Endothelial cell of umbilical vein (primary cell): ENCODE data around the gene UNC5A. TPM values are rescaled to one million over a fixed set of nuclear protein-coding genes. Genes with fewer than 3 reads are reported as not detected.

Source experiments
- BruUV-seq: library from RNA; stranded (reverse); fragments of 400-500 nt; replicated peaks from 2 replicates; lab custom pipeline; 2021; lab: Mats Ljungman, UMichigan
- CTCF ChIA-PET: fragments of 300-600, 350-600 bp; sonication (Branson Sonifier 250); formaldehyde crosslinking; loops from one replicate; lab custom pipeline; 2021; ENCODE audit warnings: antibody characterized with exemption, inconsistent platforms; lab: Charles Lee
- POLR2A ChIA-PET: fragments of 300-600, 350-600 bp; sonication (Branson Sonifier 250); formaldehyde crosslinking; loops from one replicate; lab custom pipeline; 2021; ENCODE audit warnings: antibody characterized with exemption, inconsistent platforms; lab: Charles Lee
- DNase-seq: peaks from one replicate; pipeline ENCODE4 v3.0.0-alpha.2; 2011; ENCODE audit warnings: low read depth, low spot score
- FAIRE-seq: peaks from 2 replicates; lab custom pipeline; 2011; peaks lifted over from hg19 to GRCh38; lab: Jason Lieb, UNC
- H2AFZ ChIP-seq: 2 replicates; pipeline ENCODE4 v1.6.0; 2012; ENCODE audit warnings: low read depth, low read length, control low read depth, inconsistent platforms
- H3K27ac ChIP-seq: 2 replicates; pipeline ENCODE4 v1.5.1; 2011; ENCODE audit warnings: low read depth, mild to moderate bottlenecking, control low read depth, low read length, moderate library complexity; ENCODE audit not compliant: insufficient read depth
- H3K27me3 ChIP-seq, 2 experiments: 2 replicates each; pipeline versions ENCODE4 v1.6.0 to v1.6.1; 2011; ENCODE audit warnings: low read length in 2 of 2, mixed read lengths in 1 of 2; ENCODE audit not compliant: control insufficient read depth in 2 of 2, insufficient read depth in 2 of 2
- H3K36me3 ChIP-seq, 2 experiments: 2 replicates in 1 of 2; 3 replicates in 1 of 2; pipeline ENCODE4 v1.5.1; 2011; ENCODE audit warnings: low read length in 2 of 2, mild to moderate bottlenecking in 1 of 2, moderate library complexity in 1 of 2; ENCODE audit not compliant: control insufficient read depth in 2 of 2, insufficient read depth in 2 of 2; ENCODE audit errors: extremely low read depth in 1 of 2
- H3K4me1 ChIP-seq: 3 replicates; pipeline ENCODE4 v1.5.1; 2011; ENCODE audit warnings: mild to moderate bottlenecking, low read length; ENCODE audit not compliant: control insufficient read depth, insufficient read depth; ENCODE audit errors: extremely low read depth
- H3K4me2 ChIP-seq: 2 replicates; pipeline ENCODE4 v1.6.1; 2011; ENCODE audit warnings: low read length, control low read depth, mixed read lengths; ENCODE audit not compliant: insufficient read depth
- H3K4me3 ChIP-seq, 3 experiments: fragments of 200-600 bp in 1 of 3; sonication (generic), shearing (Covaris generic) in 1 of 3; replicated peaks in 1 of 3; 2 replicates each; pipeline ENCODE4 v1.5.1; 2011 to 2016; ENCODE audit warnings: control low read depth in 3 of 3, low read length in 3 of 3, mild to moderate bottlenecking in 2 of 3, inconsistent platforms in 1 of 3, low read depth in 1 of 3, moderate library complexity in 1 of 3; ENCODE audit not compliant: insufficient read depth in 1 of 3
- H3K79me2 ChIP-seq: 2 replicates; pipeline ENCODE4 v1.6.0; 2012; ENCODE audit warnings: low read length, inconsistent platforms; ENCODE audit not compliant: control insufficient read depth, insufficient read depth
- H3K9ac ChIP-seq: replicated peaks from 2 replicates; pipeline ENCODE3; 2011; ENCODE audit warnings: low read length, control low read depth; ENCODE audit not compliant: insufficient read depth; ENCODE audit errors: extremely low read depth
- H3K9me1 ChIP-seq: replicated peaks from 3 replicates; pipeline ENCODE4 v1.6.0; 2011; ENCODE audit warnings: mild to moderate bottlenecking, low read length; ENCODE audit not compliant: control insufficient read depth, insufficient read depth; ENCODE audit errors: extremely low read depth
- H3K9me3 ChIP-seq: replicated peaks from 2 replicates; pipeline ENCODE4 v1.5.1; 2012; ENCODE audit warnings: low read length, inconsistent platforms; ENCODE audit not compliant: control insufficient read depth, insufficient read depth
- H4K20me1 ChIP-seq: replicated peaks from 2 replicates; pipeline ENCODE3; 2011; ENCODE audit warnings: mild to moderate bottlenecking, low read length; ENCODE audit not compliant: control insufficient read depth, insufficient read depth; ENCODE audit errors: extremely low read depth
- CTCF ChIP-seq, 2 donors: IDR thresholded peaks; 1 replicate in 1 of 2; 2 replicates in 1 of 2; pipeline ENCODE4 v1.5.1; 2011; ENCODE audit warnings: low read length in 2 of 2, mild to moderate bottlenecking in 2 of 2, moderate library complexity in 2 of 2, control low read depth in 1 of 2, inconsistent platforms in 1 of 2, low read depth in 1 of 2; ENCODE audit not compliant: insufficient read depth in 1 of 2; ENCODE audit errors: extremely low read depth in 1 of 2
- EZH2 ChIP-seq: IDR thresholded peaks from 2 replicates; pipeline ENCODE4 v1.6.1; 2012; ENCODE audit warnings: borderline replicate concordance, low read depth, mild to moderate bottlenecking, moderate library complexity, low read length, inconsistent platforms; ENCODE audit not compliant: severe bottlenecking
- FOS ChIP-seq: IDR thresholded peaks from 2 replicates; pipeline ENCODE4 v1.6.1; 2011; ENCODE audit warnings: mild to moderate bottlenecking, low read length, moderate library complexity, borderline replicate concordance; ENCODE audit not compliant: insufficient read depth
- GATA2 ChIP-seq: IDR thresholded peaks from 2 replicates; pipeline ENCODE4 v1.7.0; 2011; ENCODE audit warnings: low read depth, mild to moderate bottlenecking, moderate library complexity, mixed read lengths, low read length; ENCODE audit not compliant: insufficient read length, insufficient read depth
- JUN ChIP-seq: IDR thresholded peaks from 2 replicates; pipeline ENCODE4 v1.6.1; 2011; ENCODE audit warnings: borderline replicate concordance, low read depth; ENCODE audit not compliant: insufficient read length, insufficient read depth
- MAX ChIP-seq: IDR thresholded peaks from 2 replicates; pipeline ENCODE4 v1.6.1; 2011; ENCODE audit not compliant: insufficient read depth, insufficient read length
- MYC ChIP-seq: IDR thresholded peaks from one replicate; pipeline ENCODE4 v1.6.1; 2011; ENCODE audit warnings: mild to moderate bottlenecking, low read depth, low read length
- POLR2A ChIP-seq: IDR thresholded peaks from 2 replicates; pipeline ENCODE4 v1.6.1; 2012; ENCODE audit warnings: low read depth, mild to moderate bottlenecking, control low read depth, low read length
- POLR2AphosphoS5 ChIP-seq: IDR thresholded peaks from 2 replicates; pipeline ENCODE4 v1.6.1; 2012; ENCODE audit warnings: low read depth, mild to moderate bottlenecking, control low read depth, low read length, moderate library complexity; ENCODE audit not compliant: insufficient read depth
- dilution Hi-C: fragments of 300-500 bp; cut with MboI; formaldehyde crosslinking; loops from one replicate; pipeline ENCODE4 v1.15.0; 2019; ENCODE audit warnings: low sequenced_read_pairs; ENCODE audit not compliant: extremely low pct_ligation_motif_present
- intact Hi-C: fragments of 100-400 bp; cut with micrococcal nuclease; formaldehyde crosslinking; loops from one replicate; pipeline ENCODE4 v1.10.0; 2022
- polyA plus RNA-seq, 4 experiments: library from polyadenylated mRNA; depleted of rRNA in 3 of 4; stranded (reverse) in 3 of 4; unstranded in 1 of 4; fragments of >200 nt; gene quantifications; 2 replicates each; pipeline versions ENCODE4 v1.2.1 to v1.2.3, GENCODE V29; 2011 to 2012; ENCODE audit warnings: missing spikeins in 1 of 4
- total RNA-seq: library from RNA; stranded (reverse); gene quantifications from 2 replicates; pipeline ENCODE4 v1.2.3, GENCODE V29; 2021

Gene UNC5A
- total and polyA plus RNA-seq, 2 donors (not counting 3 experiments of a cell fraction or from before 2014, with no cell fraction given): 0.08 to 0.22 TPM

GRCh38 chr5:176865964-176866363, 55.6 kb downstream of the UNC5A start:
- H3K4me1 ChIP-seq: no peaks in the 10 kb centered on the region

More at GRCh38 chr5:176865964-176866363, 55.6 kb downstream of the UNC5A start:
- H4K20me1 ChIP-seq: no peaks in the 10 kb centered on the region
- H3K9ac ChIP-seq: no peak overlapping the region
- no peaks in the 10 kb centered on the region for H3K9me1 ChIP-seq
- H3K4me3 ChIP-seq: no peak overlapping the region
- no peaks in the 10 kb centered on the region for H3K79me2 ChIP-seq
- H3K9me3 ChIP-seq: no peaks in the 10 kb centered on the region
- no peak overlapping the region for H3K27ac ChIP-seq
- peaks cover 5 to 11% of the 10 kb centered on the region in 2 experiments for H3K27me3 ChIP-seq
- FAIRE-seq (no peak), DNase-seq (no peak)
- H3K4me2 ChIP-seq: no peak overlapping the region
- ChIA-PET CTCF (interaction anchor here (1.3 to 1.8 kb wide), 2 partner anchors 205 kb away, joined by 4 to 6 read pairs; no protein-coding TSS in a partner anchor), POLR2A (no interaction called here)
- TF ChIP-seq POLR2AphosphoS5 (no peak), POLR2A (no peak), CTCF (IDR thresholded peaks at IDR 0.05; ENCODE audit: extremely low read depth in 1 of 2, insufficient read depth in 1 of 2, low read depth in 1 of 2, low read length in 2 of 2) (no peak), EZH2 (no peak), GATA2 (no peak), JUN (no peak), FOS (no peak), MAX (no peak), MYC (no peak)
- H2AFZ ChIP-seq: no peak overlapping the region
- H3K36me3 ChIP-seq: no peaks in the 10 kb centered on the region
- intact Hi-C loops: no loop called here
- BruUV-seq: no TSS peak
- dilution Hi-C loops: no loop called here
